Neural progenitor cell (in vitro differentiated cells): ENCODE results near the gene CTSO. TPM values are rescaled to one million over a fixed set of nuclear protein-coding genes. Genes with fewer than 3 reads are reported as not detected.

Experiments used
- DNase-seq: peaks from one replicate; pipeline ENCODE4 v3.0.0-alpha.2; 2016; ENCODE audit warnings: low spot score
- H2AFZ ChIP-seq: fragments of 200-600 bp; sonication (generic); replicated peaks from 2 replicates; pipeline ENCODE4 v1.6.1; 2016; ENCODE audit warnings: antibody characterized with exemption
- H3F3A ChIP-seq: fragments of 200-600 bp; sonication (generic); 2 replicates; pipeline ENCODE4 v1.6.1; 2016; ENCODE audit warnings: antibody characterized with exemption, low read depth
- H3K27ac ChIP-seq: fragments of 200-600 bp; sonication (generic); 2 replicates; pipeline ENCODE4 v1.5.1; 2016; ENCODE audit warnings: mild to moderate bottlenecking
- H3K27me3 ChIP-seq: fragments of 200-600 bp; sonication (generic); 2 replicates; pipeline ENCODE4 v1.6.1; 2016; ENCODE audit warnings: mild to moderate bottlenecking, moderate library complexity
- H3K36me3 ChIP-seq: fragments of 200-600 bp; sonication (generic); 2 replicates; pipeline ENCODE4 v1.5.1; 2016
- H3K4me1 ChIP-seq: fragments of 200-600 bp; sonication (generic); 2 replicates; pipeline ENCODE4 v1.6.1; 2016; ENCODE audit warnings: mixed run types
- H3K4me2 ChIP-seq: fragments of 200-600 bp; sonication (generic); 2 replicates; pipeline ENCODE4 v1.6.1; 2016
- H3K4me3 ChIP-seq: fragments of 200-600 bp; sonication (generic); 2 replicates; pipeline ENCODE4 v1.5.1; 2016
- H3K79me2 ChIP-seq: fragments of 200-600 bp; sonication (generic); 2 replicates; pipeline ENCODE4 v1.6.1; 2016; ENCODE audit warnings: low read depth
- H3K9ac ChIP-seq: fragments of 200-600 bp; sonication (generic); 2 replicates; pipeline ENCODE4 v1.6.1; 2016
- H3K9me3 ChIP-seq: fragments of 200-600 bp; sonication (generic); 2 replicates; pipeline ENCODE4 v1.5.1; 2016; ENCODE audit warnings: low read depth
- H4K20me1 ChIP-seq: fragments of 200-600 bp; sonication (generic); 2 replicates; pipeline ENCODE4 v1.6.1; 2016; ENCODE audit warnings: low read depth
- H3K27ac Mint-ChIP-seq: 3 replicates; pipeline ENCODE4 v1.8.0; 2021; ENCODE audit warnings: mixed read lengths
- H3K27me3 Mint-ChIP-seq: 2 replicates; pipeline ENCODE4 v1.8.0; 2022; ENCODE audit warnings: low read depth, mild to moderate bottlenecking, inconsistent platforms, moderate library complexity, mixed read lengths; ENCODE audit not compliant: insufficient read depth
- H3K36me3 Mint-ChIP-seq: 3 replicates; pipeline ENCODE4 v1.8.0; 2021; ENCODE audit warnings: mixed read lengths
- H3K4me1 Mint-ChIP-seq: 3 replicates; pipeline ENCODE4 v1.8.0; 2021; ENCODE audit warnings: mixed read lengths
- H3K4me3 Mint-ChIP-seq: 3 replicates; pipeline ENCODE4 v1.8.0; 2021; ENCODE audit warnings: mild to moderate bottlenecking, moderate library complexity, mixed read lengths
- H3K9me3 Mint-ChIP-seq: 3 replicates; pipeline ENCODE4 v1.8.0; 2020; ENCODE audit warnings: mixed read lengths
- EZH2 ChIP-seq: fragments of 200-600 bp; sonication (generic); IDR thresholded peaks from 2 replicates; pipeline ENCODE4 v1.6.1; 2017; ENCODE audit warnings: antibody characterized with exemption, mild to moderate bottlenecking, moderate library complexity
- EZH2phosphoT487 ChIP-seq: fragments of 200-600 bp; sonication (generic); IDR thresholded peaks from 2 replicates; pipeline ENCODE4 v1.6.1; 2017; ENCODE audit warnings: antibody characterized with exemption
- total RNA-seq: library from RNA; depleted of rRNA; stranded (reverse); fragments of >200 nt; gene quantifications from 2 replicates; pipeline ENCODE4 v1.2.3, GENCODE V29; 2015; ENCODE audit warnings: low replicate concordance
- TF ChIP-seq, protein P1 (sequence below): fragments of 200-600 bp; sonication (generic); IDR thresholded peaks from 2 replicates; pipeline ENCODE4 v1.5.1; 2017; ENCODE audit warnings: antibody characterized with exemption, mild to moderate bottlenecking

CTSO gene
- total RNA-seq, 1 donor from 2014 or later = 3.2 TPM

DNA sequence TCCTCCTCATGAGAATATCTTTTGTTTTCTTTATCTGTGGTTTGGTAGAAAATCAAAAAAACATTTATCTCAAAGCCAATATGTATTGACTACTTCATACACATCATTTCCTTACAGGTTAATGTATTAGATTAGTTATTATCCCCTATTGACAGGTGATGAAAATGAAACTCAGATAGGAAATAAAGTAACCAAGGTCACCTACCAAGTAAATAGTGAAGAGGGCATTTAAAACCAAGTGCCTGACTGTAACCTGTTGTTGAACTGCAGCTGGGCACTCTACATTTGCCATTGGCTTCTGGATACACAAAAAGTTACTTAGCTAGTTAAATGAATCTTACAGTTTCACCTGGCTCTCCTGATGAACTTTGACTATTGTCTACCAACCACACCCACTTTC, 41.4 kb upstream of the CTSO start:
- no peak for DNase-seq
- H3K27ac Mint-ChIP-seq = no peak overlapping the region
- peaks cover 13% of the 10 kb centered on the region for H3K4me1 Mint-ChIP-seq
- H3F3A ChIP-seq = peaks cover 3% of the 10 kb centered on the region
- no peaks in the 10 kb centered on the region for H3K9me3 ChIP-seq
- H2AFZ ChIP-seq = no peak overlapping the region
- TF ChIP-seq, protein P1, sequence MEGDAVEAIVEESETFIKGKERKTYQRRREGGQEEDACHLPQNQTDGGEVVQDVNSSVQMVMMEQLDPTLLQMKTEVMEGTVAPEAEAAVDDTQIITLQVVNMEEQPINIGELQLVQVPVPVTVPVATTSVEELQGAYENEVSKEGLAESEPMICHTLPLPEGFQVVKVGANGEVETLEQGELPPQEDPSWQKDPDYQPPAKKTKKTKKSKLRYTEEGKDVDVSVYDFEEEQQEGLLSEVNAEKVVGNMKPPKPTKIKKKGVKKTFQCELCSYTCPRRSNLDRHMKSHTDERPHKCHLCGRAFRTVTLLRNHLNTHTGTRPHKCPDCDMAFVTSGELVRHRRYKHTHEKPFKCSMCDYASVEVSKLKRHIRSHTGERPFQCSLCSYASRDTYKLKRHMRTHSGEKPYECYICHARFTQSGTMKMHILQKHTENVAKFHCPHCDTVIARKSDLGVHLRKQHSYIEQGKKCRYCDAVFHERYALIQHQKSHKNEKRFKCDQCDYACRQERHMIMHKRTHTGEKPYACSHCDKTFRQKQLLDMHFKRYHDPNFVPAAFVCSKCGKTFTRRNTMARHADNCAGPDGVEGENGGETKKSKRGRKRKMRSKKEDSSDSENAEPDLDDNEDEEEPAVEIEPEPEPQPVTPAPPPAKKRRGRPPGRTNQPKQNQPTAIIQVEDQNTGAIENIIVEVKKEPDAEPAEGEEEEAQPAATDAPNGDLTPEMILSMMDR = no peak
- no peak for TF ChIP-seq EZH2
- peaks cover 6% of the 10 kb centered on the region for H3K4me1 ChIP-seq
- H3K79me2 ChIP-seq = no peaks in the 10 kb centered on the region
- H3K27me3 ChIP-seq = peaks cover 50% of the 10 kb centered on the region
- H3K36me3 Mint-ChIP-seq = peaks cover 2% of the 10 kb centered on the region
- no peak overlapping the region for H3K4me3 Mint-ChIP-seq
- H3K36me3 ChIP-seq = no peaks in the 10 kb centered on the region
- no peak overlapping the region for H3K4me3 ChIP-seq
- H3K27ac ChIP-seq = no peak overlapping the region
- H4K20me1 ChIP-seq = no peaks in the 10 kb centered on the region
- no peak overlapping the region for H3K9ac ChIP-seq
- peaks cover 14% of the 10 kb centered on the region for H3K9me3 Mint-ChIP-seq
- H3K27me3 Mint-ChIP-seq = peaks cover 4% of the 10 kb centered on the region
- no peak overlapping the region for H3K4me2 ChIP-seq

DNA sequence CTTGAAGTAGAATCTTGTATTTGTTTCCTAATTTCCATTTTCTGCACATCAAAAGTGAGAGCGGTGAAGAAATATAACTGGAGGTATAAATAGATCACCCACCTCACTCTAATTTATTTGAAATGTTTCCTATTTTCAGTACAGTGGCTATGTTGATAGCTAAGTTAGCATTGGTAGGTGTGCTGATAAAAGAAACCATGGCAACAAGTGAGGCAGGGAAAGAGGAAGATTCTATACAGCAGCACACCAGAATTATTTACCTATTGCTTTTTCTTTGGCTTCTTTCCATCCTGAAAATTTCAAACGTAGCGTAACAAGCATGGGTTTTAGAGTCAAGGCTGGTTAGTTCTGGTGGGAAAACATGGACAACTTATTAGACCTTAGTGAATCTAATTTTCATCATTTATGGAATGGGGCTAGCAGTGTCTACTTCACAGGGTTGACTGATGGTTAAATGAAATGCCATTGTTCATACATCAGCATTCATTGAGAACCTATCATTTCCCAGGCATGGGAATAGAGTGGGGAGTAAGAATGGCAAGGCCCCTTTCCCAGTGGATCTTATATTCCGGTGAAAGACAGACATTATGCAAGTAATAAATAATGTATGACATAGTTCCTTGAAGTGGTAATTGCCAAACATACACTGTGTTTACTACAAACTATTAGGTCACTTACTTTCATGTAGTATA, 30.6 kb upstream of the CTSO start:
- H3K4me1 Mint-ChIP-seq = peaks cover 11% of the 10 kb centered on the region
- Histone ChIP-seq H3K4me1 (peaks cover 4% of the 10 kb centered on the region), H3K4me3 (no peak overlapping the region), H4K20me1 (no peaks in the 10 kb centered on the region), H3K79me2 (no peaks in the 10 kb centered on the region), H3K9ac (no peak overlapping the region), H3K36me3 (no peaks in the 10 kb centered on the region), H2AFZ (no peak overlapping the region), H3F3A (no peaks in the 10 kb centered on the region), H3K27me3 (no peaks in the 10 kb centered on the region), H3K27ac (no peak overlapping the region), H3K9me3 (no peaks in the 10 kb centered on the region), H3K4me2 (no peak overlapping the region)
- H3K27me3 Mint-ChIP-seq = no peaks in the 10 kb centered on the region
- H3K9me3 Mint-ChIP-seq = peaks cover 9% of the 10 kb centered on the region
- TF ChIP-seq EZH2 (no peak), EZH2phosphoT487 (no peak)
- TF ChIP-seq, protein P1 = no peak
- H3K36me3 Mint-ChIP-seq = no peaks in the 10 kb centered on the region
- no peak overlapping the region for H3K4me3 Mint-ChIP-seq
- no peak for DNase-seq
- no peak overlapping the region for H3K27ac Mint-ChIP-seq

DNA sequence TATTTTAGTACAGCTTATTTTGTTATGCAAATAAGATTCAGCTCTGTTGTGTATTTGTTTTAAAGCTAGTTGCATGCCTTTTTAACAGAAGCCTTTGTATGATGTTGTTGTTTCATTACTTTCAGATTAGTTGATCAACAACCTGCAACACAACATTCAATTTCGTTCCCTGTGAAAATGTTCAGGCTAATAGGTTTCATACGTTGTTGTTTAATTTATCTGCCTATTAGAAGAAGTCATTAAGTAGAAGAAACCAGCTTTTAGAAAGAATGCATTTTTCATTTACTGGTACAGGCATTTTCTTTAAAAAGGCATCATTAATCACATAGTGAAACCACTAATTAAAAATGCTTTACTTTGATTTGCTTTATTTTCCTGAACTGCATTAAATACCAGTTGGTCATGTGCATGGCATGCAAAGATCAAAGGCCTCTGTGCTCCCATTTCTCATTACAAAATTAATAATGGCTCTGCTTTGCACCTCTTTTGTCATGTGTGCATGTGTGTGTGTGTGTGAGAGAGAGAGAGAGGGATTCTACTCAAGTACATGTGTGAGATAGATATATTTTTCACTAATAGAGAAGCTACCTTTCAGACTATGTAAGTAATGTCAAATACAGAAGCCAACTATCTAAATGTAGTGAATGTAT, 29.2 kb upstream of the CTSO start:
- no peak overlapping the region for H3K27ac ChIP-seq
- no peaks in the 10 kb centered on the region for H3K36me3 ChIP-seq
- no peak for DNase-seq
- H3K79me2 ChIP-seq = no peaks in the 10 kb centered on the region
- H3K9me3 ChIP-seq = no peaks in the 10 kb centered on the region
- Mint-ChIP-seq H3K9me3 (peaks cover 18% of the 10 kb centered on the region), H3K36me3 (no peaks in the 10 kb centered on the region), H3K27me3 (no peaks in the 10 kb centered on the region), H3K4me3 (no peak overlapping the region), H3K27ac (no peak overlapping the region), H3K4me1 (peaks cover 11% of the 10 kb centered on the region)
- H3K9ac ChIP-seq = no peak overlapping the region
- H3K4me2 ChIP-seq = no peak overlapping the region
- no peaks in the 10 kb centered on the region for H3K27me3 ChIP-seq
- H3F3A ChIP-seq = no peaks in the 10 kb centered on the region
- peaks cover 4% of the 10 kb centered on the region for H3K4me1 ChIP-seq
- no peak overlapping the region for H3K4me3 ChIP-seq
- H4K20me1 ChIP-seq = no peaks in the 10 kb centered on the region
- TF ChIP-seq, protein P1 = no peak
- H2AFZ ChIP-seq = no peak overlapping the region
